Transverse colon (tissue), 4 donors: Measurements from ENCODE around the gene ANXA8L1.
"Not testable (repeated sequence)": the region's sequence is repeated elsewhere in the genome, so short reads cannot be mapped to it uniquely, and the experiment has no call there.

Experiments
- EP300 ChIP-seq: sonication (generic); formaldehyde crosslinking; IDR thresholded peaks from one replicate; pipeline ENCODE4 v1.6.1; 2017; ENCODE audit warnings: antibody characterized with exemption, low read depth
- POLR2A ChIP-seq: fragments of 450-650 bp; IDR thresholded peaks from one replicate; pipeline ENCODE4 v1.6.1; 2016; ENCODE audit warnings: antibody characterized with exemption, mild to moderate bottlenecking, moderate library complexity
- POLR2AphosphoS5 ChIP-seq, 3 donors: sonication (generic); formaldehyde crosslinking; IDR thresholded peaks; one replicate each; pipeline ENCODE4 v1.6.1; 2016; ENCODE audit warnings: antibody characterized with exemption in 3 of 3
- TF ChIP-seq, protein P1 (sequence below), 5 experiments: fragments of 200-600 bp in 3 of 5; fragments of 450-650 bp in 2 of 5; sonication (generic) in 3 of 5; IDR thresholded peaks; 1 replicate in 2 of 5; 2 replicates in 3 of 5; pipeline ENCODE4 v1.5.1; 2016 to 2017; ENCODE audit warnings: antibody characterized with exemption in 5 of 5, inconsistent platforms in 3 of 5, mild to moderate bottlenecking in 2 of 5, moderate library complexity in 1 of 5

DNA sequence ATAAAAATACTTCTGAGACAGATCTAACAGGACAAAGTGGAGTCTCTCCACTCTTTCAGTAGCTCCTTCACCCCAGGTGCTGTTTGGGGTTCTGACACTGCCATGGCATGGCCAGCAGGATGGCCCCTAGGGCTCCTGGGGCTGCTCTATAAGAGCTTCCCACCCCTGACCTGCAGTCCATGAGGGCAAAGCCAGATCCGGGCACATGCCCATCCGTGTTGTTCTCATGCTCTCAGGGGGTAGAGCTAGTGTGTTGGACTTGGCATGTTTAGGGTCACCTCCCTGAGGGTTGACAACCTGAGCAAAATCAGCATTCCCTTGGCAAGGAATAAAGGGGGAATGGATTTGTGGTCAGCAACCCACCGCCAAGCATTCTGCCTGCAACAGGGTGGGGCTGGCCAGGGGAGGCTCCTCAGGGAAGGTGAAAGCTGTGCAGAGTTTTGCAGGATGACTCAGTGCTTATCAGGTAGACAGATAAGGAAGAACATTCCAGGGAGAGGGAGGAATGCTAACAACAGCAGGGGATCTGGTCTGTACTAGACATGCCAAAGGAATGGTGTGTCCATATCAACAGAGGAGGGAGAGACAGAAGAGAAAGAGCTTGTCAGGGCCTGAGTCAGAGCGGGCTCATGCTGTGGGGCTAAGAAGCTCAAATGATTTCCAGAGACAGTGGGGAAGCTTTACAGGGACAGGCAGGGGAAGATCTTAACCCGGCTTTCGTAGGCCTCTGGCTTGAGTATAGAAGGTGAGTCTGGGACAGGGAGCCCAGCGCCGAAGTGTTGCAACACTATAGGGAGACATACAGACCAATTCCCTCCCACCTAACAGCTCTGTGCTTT is 21.1 kb downstream of the ANXA8L1 start:
- TF ChIP-seq, protein P1, sequence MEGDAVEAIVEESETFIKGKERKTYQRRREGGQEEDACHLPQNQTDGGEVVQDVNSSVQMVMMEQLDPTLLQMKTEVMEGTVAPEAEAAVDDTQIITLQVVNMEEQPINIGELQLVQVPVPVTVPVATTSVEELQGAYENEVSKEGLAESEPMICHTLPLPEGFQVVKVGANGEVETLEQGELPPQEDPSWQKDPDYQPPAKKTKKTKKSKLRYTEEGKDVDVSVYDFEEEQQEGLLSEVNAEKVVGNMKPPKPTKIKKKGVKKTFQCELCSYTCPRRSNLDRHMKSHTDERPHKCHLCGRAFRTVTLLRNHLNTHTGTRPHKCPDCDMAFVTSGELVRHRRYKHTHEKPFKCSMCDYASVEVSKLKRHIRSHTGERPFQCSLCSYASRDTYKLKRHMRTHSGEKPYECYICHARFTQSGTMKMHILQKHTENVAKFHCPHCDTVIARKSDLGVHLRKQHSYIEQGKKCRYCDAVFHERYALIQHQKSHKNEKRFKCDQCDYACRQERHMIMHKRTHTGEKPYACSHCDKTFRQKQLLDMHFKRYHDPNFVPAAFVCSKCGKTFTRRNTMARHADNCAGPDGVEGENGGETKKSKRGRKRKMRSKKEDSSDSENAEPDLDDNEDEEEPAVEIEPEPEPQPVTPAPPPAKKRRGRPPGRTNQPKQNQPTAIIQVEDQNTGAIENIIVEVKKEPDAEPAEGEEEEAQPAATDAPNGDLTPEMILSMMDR (IDR thresholded peaks at IDR 0.05), result not testable (repeated sequence)
- not testable (repeated sequence) for TF ChIP-seq POLR2A; EP300; POLR2AphosphoS5 (IDR thresholded peaks at IDR 0.05)
